GM18499 (cell line): Measurements from ENCODE around the gene TFAP2B.

ENCODE experiments used
- ATAC-seq: cut with Tn5 transposase; IDR thresholded peaks from one replicate; pipeline ENCODE4 v1.9.1; 2021; ENCODE audit warnings: moderate number of reproducible peaks; ENCODE audit not compliant: insufficient read depth, unreplicated experiment

The TFAP2B gene

DNA sequence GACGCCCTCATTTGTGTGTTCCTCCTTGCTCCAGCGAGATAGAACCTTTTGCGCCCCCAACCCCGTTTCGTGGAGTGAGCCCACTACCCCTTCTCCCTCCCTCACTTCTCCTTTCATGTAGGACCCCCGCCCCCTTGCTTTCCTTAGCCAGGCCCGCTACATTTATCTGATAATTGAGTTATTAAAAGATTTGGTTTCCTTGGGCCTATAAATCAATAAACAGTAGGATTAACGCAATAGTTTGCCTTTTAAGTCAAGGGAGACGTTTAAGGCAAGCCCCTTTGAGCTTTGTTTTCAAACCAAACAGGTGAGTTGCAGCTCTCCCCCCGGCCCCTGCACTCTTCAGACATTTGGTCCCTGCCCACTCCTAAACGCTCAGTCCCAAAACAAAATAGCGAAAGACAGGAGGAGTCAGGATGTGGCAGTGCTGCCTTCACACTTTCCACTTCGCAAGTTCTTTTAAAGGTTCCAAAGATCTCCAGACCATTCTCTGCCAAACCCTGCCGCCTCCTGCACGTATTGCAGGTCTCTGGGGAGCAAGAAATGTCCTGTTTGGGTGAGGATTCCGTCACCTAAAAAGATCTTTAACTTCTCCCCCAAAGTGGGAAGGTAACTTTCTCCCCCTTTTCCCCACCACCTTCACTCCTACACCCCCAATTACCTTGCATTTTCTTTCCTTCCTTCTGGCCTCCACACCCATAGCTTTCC, 27.6 kb downstream of the TFAP2B start:
- ATAC-seq: no peak

- no peak for ATAC-seq
These were observed 28.1 kb downstream of the TFAP2B start for GRCh38 chr6:50846852-50847155.

- no peak for ATAC-seq
These were observed 29.4 kb downstream of the TFAP2B start for GRCh38 chr6:50847890-50848594.

DNA sequence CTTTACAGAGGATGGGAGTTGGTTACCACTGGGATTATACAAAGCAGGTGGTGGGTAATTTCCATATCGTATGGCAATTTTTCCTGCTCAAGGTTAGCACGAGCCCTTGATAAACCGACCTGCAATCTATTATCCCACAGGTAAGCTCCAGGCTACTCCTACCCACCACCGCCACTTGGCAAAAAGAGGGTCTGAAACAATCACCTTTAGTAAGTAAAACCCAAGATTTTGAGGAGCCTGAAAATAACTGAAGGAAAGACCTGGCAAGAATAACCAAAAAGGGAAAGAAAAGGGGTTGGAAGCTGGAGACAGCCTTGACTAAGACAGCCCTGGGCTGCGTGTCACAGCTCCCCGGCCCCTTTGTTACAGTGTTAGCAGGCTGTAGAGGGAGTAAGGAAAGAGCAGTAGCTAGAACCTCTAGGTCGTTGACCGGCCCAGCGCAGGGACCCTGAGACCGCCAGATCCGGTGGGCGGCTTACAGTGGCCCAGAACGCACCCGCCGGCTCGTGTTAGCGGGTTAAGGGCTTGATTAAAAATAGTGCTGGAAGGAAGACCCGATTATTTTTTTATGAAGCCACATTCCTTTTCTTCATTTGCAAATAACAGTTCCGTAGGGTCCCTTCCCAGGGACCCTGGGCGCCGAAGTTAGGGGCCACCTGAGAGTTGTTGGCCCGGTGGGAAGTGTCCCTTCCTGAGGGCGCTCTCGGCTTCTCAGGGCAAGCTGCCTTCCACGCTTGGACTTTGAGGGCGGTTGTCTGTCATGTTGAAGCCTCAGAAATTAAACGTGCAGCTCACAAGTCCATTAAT, 30.5 kb downstream of the TFAP2B start:
- ATAC-seq: no peak

- ATAC-seq: no peak
These were observed 31.1 kb downstream of the TFAP2B start for GRCh38 chr6:50849796-50850180.

DNA sequence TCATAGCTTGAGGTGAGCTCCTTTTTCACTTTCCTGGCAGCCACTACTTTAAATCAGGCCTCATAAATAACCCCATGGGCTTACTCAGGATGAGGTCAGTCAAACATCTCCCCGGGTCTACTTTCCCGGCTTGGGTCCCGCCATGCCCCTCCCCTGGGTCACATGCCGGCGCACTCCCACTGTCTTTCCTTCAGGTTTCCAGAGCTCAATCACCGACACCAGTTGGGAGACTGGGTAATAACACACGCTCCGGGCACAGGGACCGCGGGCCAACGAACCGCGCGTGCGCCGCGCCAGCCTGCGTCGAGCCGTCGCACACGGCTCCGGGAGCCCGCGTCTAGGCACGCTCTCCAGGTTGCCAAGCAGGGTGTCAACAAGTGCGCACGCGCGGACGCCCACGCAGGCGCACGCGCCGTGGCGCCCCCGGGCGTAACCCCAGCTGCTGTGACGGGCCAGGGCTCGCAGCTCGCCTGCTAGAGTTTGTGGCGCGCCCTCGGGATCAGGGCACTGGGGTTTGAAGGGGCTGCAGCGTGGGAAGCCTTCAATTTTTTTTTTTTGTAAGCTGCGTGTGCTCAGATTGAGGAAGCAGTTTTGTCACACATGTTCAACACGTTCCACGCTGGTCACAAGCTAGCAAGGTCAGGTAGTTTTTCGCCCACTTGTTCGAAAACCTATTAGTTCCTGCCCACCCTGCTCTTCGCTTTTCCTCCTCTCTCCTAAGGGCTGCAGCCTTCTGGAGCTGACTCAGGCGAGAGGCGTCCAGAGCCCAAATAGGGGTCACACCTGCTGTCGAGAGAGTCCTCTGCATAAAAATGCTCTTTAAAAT, 31.8 kb downstream of the TFAP2B start:
- ATAC-seq: no peak

GRCh38 chr6:50851049-50851845, 32.6 kb downstream of the TFAP2B start:
- ATAC-seq: no peak

- ATAC-seq: no peak
These were observed 35.3 kb downstream of the TFAP2B start for GRCh38 chr6:50853939-50854338.

GRCh38 chr6:50861692-50862091, 43.0 kb downstream of the TFAP2B start:
- no peak for ATAC-seq

- no peak for ATAC-seq
These were observed 43.5 kb downstream of the TFAP2B start for GRCh38 chr6:50862176-50862575.

- ATAC-seq: no peak
These were observed 45.9 kb downstream of the TFAP2B start for GRCh38 chr6:50864601-50865000.

DNA sequence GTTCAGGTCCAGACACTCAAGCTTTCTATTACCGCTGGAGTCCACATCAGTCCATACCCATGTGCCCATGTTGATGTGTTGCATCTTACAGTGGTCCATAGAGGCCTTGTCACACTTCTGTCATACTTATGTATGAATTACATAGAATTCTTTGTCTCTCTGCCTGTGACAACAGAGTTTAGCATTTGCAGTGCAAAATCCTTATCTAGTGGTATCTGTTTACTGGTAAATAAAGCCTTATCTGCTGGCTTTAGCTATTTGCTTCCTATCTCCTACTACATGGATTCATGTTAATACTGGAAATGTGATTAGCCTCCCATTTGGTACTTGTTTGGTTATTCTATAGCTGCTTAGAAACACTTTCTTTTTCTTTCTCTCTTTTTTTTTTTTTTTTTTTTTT, 49.8 kb downstream of the TFAP2B start:
- ATAC-seq: no peak

DNA sequence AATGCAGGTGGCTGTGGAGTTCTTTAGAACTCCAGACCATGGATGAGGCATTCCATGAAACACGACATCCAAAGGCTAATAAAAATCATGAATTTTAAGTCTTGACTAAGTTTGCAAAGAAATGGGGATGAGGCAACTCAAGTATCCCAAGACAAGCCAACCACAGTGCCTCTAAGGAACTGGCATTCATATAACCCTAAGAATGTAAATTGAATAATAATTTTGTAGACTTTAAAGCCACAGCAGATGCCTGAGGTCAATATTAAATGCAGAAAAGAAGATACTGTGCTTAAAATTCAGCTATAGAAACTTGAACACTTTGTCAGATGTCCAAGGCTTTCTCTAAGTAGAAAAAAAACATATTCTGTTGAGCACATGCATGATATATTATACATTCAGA, 54.5 kb downstream of the TFAP2B start:
- no peak for ATAC-seq

- no peak for ATAC-seq
These were observed 65.7 kb downstream of the TFAP2B start for GRCh38 chr6:50884364-50884763.

GRCh38 chr6:50887112-50887511, 68.4 kb downstream of the TFAP2B start:
- ATAC-seq: no peak

GRCh38 chr6:50889497-50889896, 70.8 kb downstream of the TFAP2B start:
- ATAC-seq: no peak

DNA sequence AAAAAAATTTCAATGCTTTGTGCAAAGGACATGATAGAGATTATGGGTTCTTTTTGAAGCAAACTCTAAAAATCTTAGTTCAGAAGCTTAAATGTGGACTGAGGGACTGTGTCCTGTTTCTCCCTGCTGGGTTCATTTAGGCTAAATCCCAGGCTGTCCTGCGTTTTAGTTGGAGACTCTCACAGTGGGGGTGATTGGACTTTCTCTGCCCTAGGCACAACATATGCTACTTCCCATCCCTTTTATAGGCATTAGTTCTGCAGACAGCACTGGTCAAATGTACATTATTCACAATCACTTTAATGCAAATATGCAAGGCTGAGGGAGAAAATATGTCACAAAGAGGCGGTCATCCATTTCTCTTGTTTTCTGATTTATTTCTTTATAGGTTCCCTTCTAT, 71.3 kb downstream of the TFAP2B start:
- no peak for ATAC-seq

- ATAC-seq: no peak
These were observed 71.9 kb downstream of the TFAP2B start for GRCh38 chr6:50890579-50890978.

DNA sequence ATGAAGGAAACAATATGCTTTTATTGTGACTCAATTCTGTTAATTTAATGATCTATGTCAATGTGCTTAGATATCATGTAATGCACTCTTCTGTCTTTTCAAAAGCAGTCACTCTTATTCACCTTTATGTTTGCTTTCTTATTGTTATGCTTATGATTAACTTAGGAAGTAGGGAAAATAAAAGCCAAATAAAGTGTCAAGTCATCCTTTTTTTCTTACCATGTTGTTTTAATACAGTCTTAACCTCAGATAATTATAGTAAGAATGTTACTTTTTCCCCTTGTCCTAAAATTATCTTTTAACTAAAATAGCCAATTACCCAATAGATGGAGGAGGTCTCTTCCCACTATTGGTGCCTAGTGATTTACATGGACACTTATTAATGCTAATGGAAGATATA, 72.6 kb downstream of the TFAP2B start:
- ATAC-seq: no peak
